NCI-H345 treated with DMSO at 0.1 percent for 48 hours (cell line): Measurements from ENCODE around the gene C14orf119.

Source experiments
- DNase-seq: peaks from one replicate; lab custom pipeline; 2025; ENCODE audit not compliant: unreplicated experiment; lab: John Stamatoyannopoulos, UW

The C14orf119 gene

DNA sequence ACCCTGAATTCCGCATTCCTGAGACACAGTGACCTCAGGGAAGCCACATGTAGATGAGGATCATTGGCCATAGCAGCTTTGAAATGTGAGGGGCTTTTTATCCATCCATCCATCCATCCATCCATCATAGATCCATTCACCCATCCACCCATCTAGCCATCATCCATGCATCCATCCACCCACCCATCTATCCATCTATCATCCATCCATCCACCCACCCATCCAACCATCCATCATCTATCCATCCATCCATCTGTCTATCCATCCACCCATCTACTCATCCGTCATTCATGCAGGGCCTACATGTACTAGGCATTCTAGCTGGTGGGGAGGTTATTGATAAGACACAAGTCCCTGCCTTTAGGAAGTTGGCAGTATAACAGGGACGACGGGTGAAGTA is 51.7 kb downstream of the C14orf119 start:
- no peak for DNase-seq

DNA sequence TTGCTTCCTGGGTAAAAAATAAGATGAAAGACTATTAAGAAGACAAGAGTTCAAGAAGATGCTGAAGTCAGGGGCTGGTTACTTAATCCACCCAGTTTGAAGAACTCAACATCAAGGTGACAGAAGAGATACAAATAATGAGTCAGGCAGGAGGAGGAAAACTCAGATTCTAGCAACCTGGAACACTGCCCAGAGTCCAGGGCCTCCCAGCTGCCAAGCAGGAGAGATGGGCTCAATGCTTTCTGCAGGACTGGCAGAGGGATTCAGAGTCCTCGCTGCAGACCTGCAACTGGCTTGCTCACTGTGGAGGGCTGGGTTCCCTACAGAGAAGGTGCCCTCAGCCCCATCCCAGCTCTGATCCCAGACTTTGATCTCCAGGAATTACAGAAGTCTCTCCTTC is 52.4 kb downstream of the C14orf119 start:
- DNase-seq: no peak

DNA sequence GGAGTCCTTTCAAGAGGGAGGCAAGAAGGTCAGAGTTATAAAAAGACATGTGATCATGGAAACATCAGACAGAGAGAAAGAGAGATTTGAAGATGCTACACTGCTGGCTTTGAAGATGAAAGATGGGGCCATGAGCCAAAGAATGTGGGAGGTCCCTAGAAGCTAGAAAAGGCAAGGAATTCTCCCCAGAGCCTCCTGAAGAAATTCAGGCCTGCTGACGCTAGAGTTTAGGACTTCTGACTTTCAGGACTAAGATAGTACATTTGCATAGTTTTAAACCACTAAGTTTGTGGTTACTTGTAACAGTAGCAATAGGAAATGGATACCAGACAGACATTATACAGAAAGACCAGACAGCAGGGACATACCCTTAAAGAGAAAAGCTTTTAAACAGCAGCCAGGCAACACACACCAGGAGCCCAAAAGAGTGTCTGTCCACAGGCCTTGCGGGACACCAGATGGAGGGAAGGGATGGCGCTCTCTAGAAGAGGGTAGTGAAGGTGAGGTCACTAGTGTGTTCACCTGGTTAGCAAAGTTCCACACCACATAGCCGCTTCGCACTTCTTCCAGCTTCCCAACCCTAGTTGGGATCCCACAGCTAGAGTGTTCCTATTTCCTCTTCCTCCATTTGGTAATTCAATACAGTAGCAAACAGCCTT is 53.4 kb downstream of the C14orf119 start:
- no peak for DNase-seq

DNA sequence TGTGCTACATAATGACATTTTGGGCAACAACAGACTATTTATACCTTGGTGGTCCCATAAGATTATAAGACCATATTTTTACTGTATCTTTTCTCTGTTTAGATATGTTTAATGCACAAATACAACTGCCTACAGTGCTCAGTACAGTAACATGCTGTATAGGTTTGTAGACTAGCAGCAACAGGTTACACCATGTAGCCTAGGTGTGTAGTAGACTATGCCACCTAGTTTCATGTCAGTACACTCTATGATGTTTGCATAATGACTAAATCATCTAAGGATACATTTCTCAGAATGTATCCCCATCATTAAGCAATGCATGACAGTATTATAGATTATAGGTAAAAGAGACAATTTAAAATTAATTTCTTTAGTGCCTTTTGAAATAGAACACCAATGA is 54.4 kb downstream of the C14orf119 start:
- DNase-seq: no peak
